HG02763 (cell line): ENCODE results near the gene MGRN1.

ENCODE experiments used
- ATAC-seq: cut with Tn5 transposase; IDR thresholded peaks from one replicate; pipeline ENCODE4 v1.9.1; 2021; ENCODE audit warnings: mild to moderate bottlenecking, moderate library complexity; ENCODE audit not compliant: unreplicated experiment

The MGRN1 gene

DNA sequence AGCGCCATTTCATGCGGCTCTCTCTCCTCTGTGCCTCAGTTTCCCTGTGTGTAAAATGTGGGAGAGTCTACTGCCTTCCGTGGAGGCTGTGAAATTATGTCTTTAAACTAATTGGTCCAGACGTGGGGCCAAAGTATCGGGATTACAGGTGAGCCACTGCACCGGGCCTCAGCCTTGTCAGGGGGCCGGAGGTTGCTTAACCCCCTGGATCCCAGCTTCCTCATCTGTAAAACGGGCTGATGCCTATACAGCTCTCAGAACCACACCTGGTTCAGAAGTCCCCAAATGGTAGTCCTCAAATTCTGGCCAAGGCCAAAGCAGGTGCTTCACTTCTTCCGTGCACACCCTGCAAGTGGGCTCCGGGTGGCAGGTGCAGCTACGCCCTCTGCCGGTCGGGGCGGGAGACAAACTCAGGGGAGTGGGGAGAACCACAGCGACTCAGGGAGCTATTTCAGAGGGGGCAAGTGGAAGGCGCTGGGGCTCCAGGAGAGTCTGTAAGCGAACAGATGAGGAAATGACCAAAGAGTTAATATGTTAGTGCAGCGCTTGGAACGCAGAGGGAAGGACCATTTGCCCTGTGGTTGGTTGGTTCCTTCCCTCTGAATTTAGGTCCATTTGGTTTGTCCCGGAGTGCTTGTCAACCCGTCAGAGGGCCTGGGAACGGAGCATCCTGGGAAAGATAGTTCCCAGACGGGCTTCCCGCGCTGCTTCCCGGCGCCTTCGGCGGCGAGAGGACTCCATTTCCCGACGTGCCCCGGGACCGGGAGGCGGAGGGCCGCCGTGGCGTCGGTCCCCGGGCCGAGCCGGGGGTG is at the start of gene MGRN1:
TSS of gene MGRN1 (plus strand) at position 812 of the 812 bp plus-strand sequence. CDS start 135 bp downstream, outside the sequence.
- ATAC-seq, result peak; percentile 72

DNA sequence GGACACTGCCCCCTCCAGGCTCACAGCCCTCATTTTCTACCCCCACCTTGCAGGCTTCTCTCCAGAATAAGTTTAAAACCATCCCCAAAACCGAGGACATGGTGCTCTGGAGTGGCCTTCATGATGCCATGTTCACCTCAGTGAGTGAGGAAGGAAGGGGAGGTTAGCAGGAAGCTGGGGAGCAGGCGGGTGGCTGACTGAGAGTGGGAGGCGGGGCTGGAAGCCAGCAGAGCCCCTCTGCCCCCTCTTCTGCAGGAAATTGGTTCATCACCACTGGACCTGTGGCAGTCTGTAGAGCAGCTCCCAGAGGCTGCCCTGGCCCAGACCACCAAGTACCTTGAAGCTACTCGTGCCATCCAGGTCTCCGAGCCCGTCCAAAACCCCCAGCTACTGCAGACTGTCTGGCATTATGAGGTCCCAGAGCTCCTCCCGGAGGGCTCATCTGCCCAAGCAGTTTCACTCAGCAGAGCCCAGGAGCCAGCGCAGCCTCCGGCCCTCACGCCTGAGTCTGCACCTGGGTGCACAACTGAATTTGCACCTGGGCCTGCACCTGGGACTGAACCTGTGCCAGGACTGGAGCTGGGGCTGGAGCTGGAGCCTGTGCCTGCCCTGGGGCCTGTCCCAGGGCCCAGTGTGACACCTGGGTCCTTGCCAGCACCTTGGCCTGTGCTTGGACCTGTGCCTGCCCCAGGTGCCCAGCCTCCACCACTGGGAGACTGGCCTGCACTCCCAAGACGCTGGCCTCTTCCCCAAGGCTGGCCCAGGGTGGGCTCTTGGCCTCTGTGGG is 49.5 kb upstream of the MGRN1 start:
- no peak for ATAC-seq

GRCh38 chr16:4576008-4576407 is 48.6 kb upstream of the MGRN1 start:
- no peak for ATAC-seq

- ATAC-seq, result no peak
Observed at GRCh38 chr16:4578961-4579530, 45.6 kb upstream of the MGRN1 start.

DNA sequence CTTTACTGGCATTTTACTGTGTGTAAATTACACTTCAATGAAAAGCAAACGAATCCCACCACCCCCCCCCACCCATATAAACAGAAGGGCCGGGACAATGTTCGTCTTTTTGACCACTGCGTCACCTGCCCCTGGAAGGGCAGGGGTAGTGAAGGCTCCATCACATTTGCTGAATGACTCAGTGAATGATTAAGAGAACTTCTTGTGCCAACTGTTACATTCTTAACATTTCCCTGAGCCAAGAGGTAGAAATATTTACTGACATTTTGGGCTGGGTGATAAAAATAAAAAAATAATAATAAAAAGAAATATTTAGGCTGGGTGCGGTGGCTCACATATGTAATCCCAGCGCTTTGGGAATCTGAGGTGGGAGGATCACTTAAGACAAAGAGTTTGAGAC is 44.4 kb upstream of the MGRN1 start:
- no peak for ATAC-seq

- ATAC-seq, result no peak
Observed at GRCh38 chr16:4583906-4584305, 40.7 kb upstream of the MGRN1 start.

DNA sequence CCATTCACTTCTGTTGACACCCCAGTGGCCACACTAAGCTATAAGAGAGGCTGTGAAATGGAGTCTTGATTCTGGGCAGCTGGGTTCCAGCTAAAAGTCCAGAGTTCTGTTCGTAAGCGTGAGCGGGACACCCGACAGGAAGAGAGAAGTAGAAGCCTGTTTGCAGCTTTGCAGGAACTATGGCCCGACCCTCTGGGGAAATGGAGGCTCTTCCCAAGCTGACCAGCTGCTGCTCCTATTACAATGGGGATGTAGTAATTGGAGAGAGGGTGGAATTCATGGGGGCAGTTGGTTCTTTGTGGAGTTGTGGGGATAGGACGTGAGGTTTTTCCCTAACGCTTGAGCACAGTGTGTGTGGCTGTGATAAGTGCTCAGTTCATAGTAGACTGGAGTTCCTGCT is 38.3 kb upstream of the MGRN1 start:
- no peak for ATAC-seq

DNA sequence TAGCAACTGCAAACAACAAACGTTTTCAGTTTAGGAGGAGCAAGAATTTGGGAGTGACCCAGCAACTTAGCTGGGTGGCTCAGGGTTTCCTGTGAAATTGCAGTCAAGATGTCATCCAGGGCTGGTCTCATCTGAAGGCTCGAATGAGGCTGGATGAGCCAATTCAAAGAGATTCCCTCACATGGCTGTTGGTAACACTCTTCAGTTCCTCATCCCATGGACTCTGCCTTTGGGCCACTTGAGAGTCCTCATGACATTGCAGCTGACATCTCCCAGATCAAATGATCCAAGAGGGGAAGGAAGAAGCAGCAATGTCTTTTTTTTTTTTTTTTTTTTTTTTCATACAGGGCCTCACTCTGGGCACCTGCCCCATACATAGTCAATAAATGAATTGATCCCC is 36.2 kb upstream of the MGRN1 start:
- no peak for ATAC-seq

DNA sequence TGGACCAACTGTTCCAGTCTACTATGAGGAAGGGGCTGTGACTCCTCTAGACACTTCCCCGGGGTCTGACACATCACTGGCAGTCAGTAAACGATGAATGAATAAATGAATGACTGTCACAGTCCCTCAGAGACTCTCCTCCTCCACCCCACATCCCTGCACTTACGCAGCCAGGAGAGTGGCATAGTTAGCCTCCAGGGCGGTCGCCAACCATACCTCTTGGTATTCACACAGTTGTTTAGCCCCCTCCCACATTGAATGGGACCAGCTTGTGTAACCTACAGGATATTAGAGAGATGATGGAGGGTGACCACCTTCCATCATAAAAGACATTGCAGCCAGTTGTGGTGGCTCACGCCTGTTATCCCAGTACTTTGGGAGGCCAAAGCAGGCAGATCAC is 35.7 kb upstream of the MGRN1 start:
- no peak for ATAC-seq

- ATAC-seq, result no peak
Observed at GRCh38 chr16:4591191-4591590, 33.4 kb upstream of the MGRN1 start.

GRCh38 chr16:4591706-4592470 is 32.7 kb upstream of the MGRN1 start:
- ATAC-seq, result no peak

DNA sequence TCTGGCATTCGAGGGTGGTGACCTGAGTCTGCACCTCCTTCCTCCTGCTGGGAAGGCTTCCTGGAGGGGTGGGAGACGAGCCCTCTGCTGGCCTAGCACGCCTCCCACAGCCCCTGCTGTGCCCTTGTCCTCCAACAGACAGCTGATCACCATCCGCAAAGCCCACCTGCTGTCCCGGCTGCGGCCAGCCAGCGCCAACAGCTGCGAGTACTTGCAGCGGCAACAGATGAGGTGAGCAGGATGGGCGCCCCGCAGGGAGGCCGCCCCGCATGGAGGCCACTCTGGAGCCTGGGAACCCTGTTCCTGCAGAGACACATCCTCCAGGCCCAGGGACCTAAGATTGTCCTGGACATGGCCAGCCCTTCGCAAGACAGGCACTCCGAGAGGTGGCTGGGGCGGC is 31.5 kb upstream of the MGRN1 start:
- no peak for ATAC-seq

- ATAC-seq, result no peak
Observed at GRCh38 chr16:4594433-4595410, 29.9 kb upstream of the MGRN1 start.

DNA sequence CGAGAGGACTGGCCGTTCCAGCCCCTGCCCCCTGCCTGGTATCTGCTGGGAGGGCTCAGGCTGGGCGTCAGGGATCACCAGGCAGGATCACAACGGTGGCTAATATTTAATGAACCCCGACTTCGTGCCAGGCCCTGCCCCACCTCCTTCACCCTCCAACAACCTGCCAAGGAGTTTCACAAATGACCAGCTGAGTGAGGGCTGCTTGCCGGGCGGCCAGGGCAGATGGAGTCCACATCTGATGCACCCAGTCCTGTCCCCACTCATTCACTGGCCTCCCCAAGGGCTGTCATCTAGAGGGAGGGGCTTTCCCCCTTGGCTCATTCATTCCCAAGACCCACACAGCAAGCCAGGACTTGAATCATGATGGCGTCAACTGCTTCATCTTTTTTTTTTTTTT is 27.5 kb upstream of the MGRN1 start:
- no peak for ATAC-seq

DNA sequence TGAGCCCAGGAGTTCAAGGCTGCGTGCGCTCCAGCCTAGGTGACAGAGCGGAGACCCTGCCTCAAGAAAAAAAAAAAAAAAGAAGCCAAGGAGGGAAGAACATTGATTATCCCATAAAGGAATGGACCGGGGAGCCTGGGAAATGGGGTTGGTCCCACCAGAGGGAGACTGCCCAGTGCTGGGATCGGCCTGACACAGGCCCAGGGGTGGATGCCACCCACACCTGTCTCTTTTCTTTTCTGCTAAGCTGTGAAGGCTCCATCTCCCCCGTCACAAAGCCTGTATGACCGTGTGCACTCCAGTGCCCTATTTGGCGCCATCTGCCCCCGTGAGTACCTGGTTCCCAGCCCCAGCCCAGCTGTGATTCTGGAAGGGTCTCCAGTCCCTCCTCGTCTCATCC is 25.6 kb upstream of the MGRN1 start:
- ATAC-seq, result no peak

- no peak for ATAC-seq
Observed at GRCh38 chr16:4599545-4599944, 25.1 kb upstream of the MGRN1 start.

- ATAC-seq, result no peak
Observed at GRCh38 chr16:4601036-4601863, 23.4 kb upstream of the MGRN1 start.

GRCh38 chr16:4601864-4602186 is 22.8 kb upstream of the MGRN1 start:
- no peak for ATAC-seq

DNA sequence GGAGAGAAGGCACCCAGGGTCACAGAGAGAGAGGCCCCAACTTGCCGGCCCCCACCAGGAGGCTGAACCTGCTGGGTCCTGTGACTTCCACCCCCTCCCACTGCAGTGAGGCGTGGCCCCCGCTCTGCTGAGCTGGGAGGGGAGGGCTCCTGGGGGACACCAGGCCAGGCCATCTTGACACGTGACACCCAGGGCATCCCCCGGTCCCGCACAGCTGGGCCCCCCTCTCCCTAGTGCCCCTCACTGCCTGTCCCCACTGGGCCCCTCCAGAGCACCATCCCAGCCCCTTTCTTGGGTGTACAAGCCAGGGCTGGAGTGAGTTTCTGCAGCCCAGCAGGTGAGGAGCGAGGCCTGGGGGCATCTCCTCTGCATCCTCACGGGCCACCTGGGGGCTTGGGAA is 22.3 kb upstream of the MGRN1 start:
- ATAC-seq, result no peak
